Fibroblast of lung (primary cell): ENCODE data around the gene ROBO3. TPM values are rescaled to one million over a fixed set of nuclear protein-coding genes. Genes with fewer than 3 reads are reported as not detected.
A peak's percentile ranks its signal among the peaks of the same experiment; 100 is the strongest.

Source experiments
- DNase-seq, 2 donors: peaks; one replicate each; pipeline versions ENCODE4 v3.0.0 to v3.0.0-alpha.2; 2010; ENCODE audit warnings: low read depth in 2 of 2
- H2AFZ ChIP-seq: 2 replicates; pipeline ENCODE4 v1.5.1; 2012; ENCODE audit warnings: low read length, control low read depth, inconsistent platforms
- H3K27ac ChIP-seq: 2 replicates; pipeline ENCODE4 v1.5.1; 2011; ENCODE audit warnings: low read length, control low read depth; ENCODE audit not compliant: insufficient read depth
- H3K27me3 ChIP-seq: 2 replicates; pipeline ENCODE4 v1.5.1; 2011; ENCODE audit warnings: mild to moderate bottlenecking, low read length; ENCODE audit not compliant: control insufficient read depth, insufficient read depth
- H3K36me3 ChIP-seq: 2 replicates; pipeline ENCODE4 v1.5.1; 2011; ENCODE audit warnings: low read length; ENCODE audit not compliant: control insufficient read depth, insufficient read depth
- H3K4me1 ChIP-seq: 2 replicates; pipeline ENCODE4 v1.5.1; 2011; ENCODE audit warnings: low read length; ENCODE audit not compliant: control insufficient read depth, insufficient read depth; ENCODE audit errors: extremely low read depth
- H3K4me2 ChIP-seq: 2 replicates; pipeline ENCODE4 v1.5.1; 2011; ENCODE audit warnings: low read length, control low read depth; ENCODE audit not compliant: insufficient read depth; ENCODE audit errors: extremely low read depth
- H3K4me3 ChIP-seq, 4 experiments: fragments of 200-600 bp in 1 of 4; sonication (generic) in 1 of 4; replicated peaks in 1 of 4; 2 replicates each; pipeline ENCODE4 v1.5.1; 2011 to 2016; ENCODE audit warnings: low read length in 4 of 4, low read depth in 3 of 4, mild to moderate bottlenecking in 3 of 4, control low read depth in 2 of 4, inconsistent platforms in 1 of 4, mixed read lengths in 1 of 4; ENCODE audit not compliant: insufficient read depth in 1 of 4; ENCODE audit errors: control extremely low read depth in 1 of 4
- H3K79me2 ChIP-seq: 2 replicates; pipeline ENCODE4 v1.5.1; 2012; ENCODE audit warnings: mild to moderate bottlenecking, low read length, inconsistent platforms; ENCODE audit not compliant: control insufficient read depth, insufficient read depth
- H3K9ac ChIP-seq: 2 replicates; pipeline ENCODE4 v1.5.1; 2011; ENCODE audit warnings: mild to moderate bottlenecking, low read length, control low read depth; ENCODE audit not compliant: insufficient read depth
- H3K9me3 ChIP-seq: 2 replicates; pipeline ENCODE4 v1.5.1; 2012; ENCODE audit warnings: low read depth, low read length; ENCODE audit not compliant: control insufficient read depth, insufficient read depth
- H4K20me1 ChIP-seq: 2 replicates; pipeline ENCODE4 v1.5.1; 2011; ENCODE audit warnings: low read length; ENCODE audit not compliant: control insufficient read depth, insufficient read depth; ENCODE audit errors: extremely low read depth
- EZH2 ChIP-seq: IDR thresholded peaks from 2 replicates; pipeline ENCODE4 v1.5.1; 2012; ENCODE audit warnings: low read length, control low read depth, mild to moderate bottlenecking; ENCODE audit errors: missing control alignments
- polyA plus RNA-seq, 2 donors: library from polyadenylated mRNA; depleted of rRNA in 1 of 2; stranded (reverse) in 1 of 2; unstranded in 1 of 2; fragments of >200 nt; gene quantifications; 2 replicates each; pipeline ENCODE4 v1.2.1, GENCODE V29; 2011 to 2012; ENCODE audit warnings: missing spikeins in 1 of 2
- total RNA-seq: library from RNA; depleted of rRNA; stranded (reverse); fragments of >200 nt; gene quantifications from 2 replicates; pipeline ENCODE4 v1.2.1, GENCODE V29; 2014
- TF ChIP-seq, protein P1 (sequence below), 2 donors: IDR thresholded peaks in 1 of 2; conservative IDR thresholded peaks in 1 of 2; 1 replicate in 1 of 2; 2 replicates in 1 of 2; pipeline ENCODE4 v1.5.1; 2011 to 2012; ENCODE audit warnings: low read length in 2 of 2, control low read depth in 1 of 2, inconsistent platforms in 1 of 2, low read depth in 1 of 2, mild to moderate bottlenecking in 1 of 2

ROBO3 gene
- total and polyA plus RNA-seq, 2 donors (not counting 1 experiment from before 2014, with no cell fraction given): 7.2 to 25.4 TPM

DNA sequence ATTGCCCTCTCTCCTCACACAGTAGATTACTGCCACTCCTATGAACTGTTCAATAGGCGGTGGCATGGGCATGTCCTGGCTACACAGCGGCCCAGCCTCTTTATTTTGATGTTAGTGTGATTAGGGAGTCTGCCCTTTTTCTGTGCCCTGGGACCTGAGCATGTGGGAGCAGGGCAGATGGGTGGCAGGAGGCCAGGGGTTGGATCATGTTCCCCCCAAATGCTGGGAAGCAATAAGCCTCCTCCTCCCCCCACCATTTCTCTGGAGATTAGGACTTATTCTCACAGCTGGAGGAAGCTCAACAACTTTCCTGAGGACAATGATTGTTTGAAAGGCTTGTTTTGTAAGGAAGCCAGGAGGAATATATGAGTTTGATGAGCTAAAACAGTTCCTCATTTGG, 54.7 kb downstream of the ROBO3 start:
- Histone ChIP-seq H3K27me3 (no peaks in the 10 kb centered on the region), H3K4me1 (peaks cover 18% of the 10 kb centered on the region), H3K9me3 (no peaks in the 10 kb centered on the region), H3K79me2 (no peaks in the 10 kb centered on the region), H3K4me2 (no peak overlapping the region), H2AFZ (no peak overlapping the region), H3K36me3 (no peaks in the 10 kb centered on the region), H3K9ac (no peak overlapping the region), H3K27ac (no peak overlapping the region), H4K20me1 (no peaks in the 10 kb centered on the region), H3K4me3 (no peak overlapping the region)
- no peak for DNase-seq
- no peak for TF ChIP-seq EZH2

DNA sequence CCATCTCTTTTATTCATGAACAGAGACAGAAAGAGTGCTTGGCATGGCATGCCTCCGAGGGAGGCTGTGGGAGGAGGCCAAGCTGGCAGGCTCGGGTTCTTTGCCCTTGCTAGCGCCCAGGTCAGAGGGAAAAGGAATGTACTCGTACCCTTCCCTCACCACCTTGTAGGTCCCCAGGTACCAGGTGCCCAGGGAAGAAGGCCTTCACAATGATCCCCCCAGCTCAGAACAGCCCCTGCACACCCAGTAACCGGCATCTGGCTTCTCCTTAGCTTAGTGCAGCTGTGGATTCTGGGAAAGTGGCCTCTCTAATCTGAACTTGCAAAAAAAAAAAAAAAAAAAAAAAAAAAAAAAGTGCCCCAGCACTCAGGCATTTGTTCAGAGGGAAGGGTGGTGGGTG, 55.1 kb downstream of the ROBO3 start:
- no peaks in the 10 kb centered on the region for H3K79me2 ChIP-seq

DNA sequence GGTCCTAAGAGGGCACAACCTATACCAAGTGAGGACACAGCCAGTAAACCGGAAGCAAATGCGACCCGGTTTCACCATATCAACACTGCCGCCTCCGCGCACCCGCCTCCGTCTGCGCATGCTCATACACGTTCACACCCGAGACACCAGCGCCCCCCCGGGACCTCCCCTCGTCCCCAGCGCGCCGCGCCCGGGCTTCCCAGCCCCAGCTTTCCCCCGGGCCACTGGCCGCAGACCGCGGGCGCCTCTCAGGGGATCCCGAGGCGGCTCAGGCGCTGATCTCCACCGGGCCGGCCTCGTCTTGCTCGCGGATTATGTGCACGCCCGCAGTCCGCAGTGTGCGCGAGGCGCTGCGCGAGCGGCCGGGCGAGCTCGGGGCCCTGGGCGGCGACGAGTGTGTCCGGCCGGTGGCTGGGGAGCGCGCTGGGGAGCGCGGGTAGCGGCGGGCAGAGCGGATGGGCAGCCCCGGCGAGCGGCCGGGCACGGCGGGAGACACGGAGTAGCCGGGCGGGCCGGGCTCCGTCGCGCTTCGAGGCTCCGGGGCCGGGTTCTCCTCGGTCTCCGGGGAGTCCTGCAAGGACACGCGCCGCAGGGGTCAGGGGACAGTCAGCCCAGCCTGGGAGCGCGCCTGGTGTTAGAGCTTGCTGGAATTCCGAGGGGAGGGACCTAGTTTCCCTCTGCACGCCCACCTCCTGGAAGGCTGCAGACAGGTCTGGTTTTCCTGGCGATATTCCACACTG, 55.8 kb downstream of the ROBO3 start:
- Histone ChIP-seq H3K9ac (peak overlapping the region; percentile 45), H3K4me2 (no peak overlapping the region), H3K36me3 (no peaks in the 10 kb centered on the region), H4K20me1 (no peaks in the 10 kb centered on the region), H3K4me1 (peaks cover 14% of the 10 kb centered on the region), H3K27me3 (no peaks in the 10 kb centered on the region), H3K4me3 (peak overlapping the region in 3 of 4 experiments; percentile 8 to 36 (median 9)), H3K79me2 (no peaks in the 10 kb centered on the region), H2AFZ (peak overlapping the region; percentile 52), H3K9me3 (no peaks in the 10 kb centered on the region), H3K27ac (no peak overlapping the region)
- DNase-seq: peak; percentile 55 to 74
- TF ChIP-seq EZH2: no peak

More for the DNA sequence above, 55.1 kb downstream of the ROBO3 start:
- no peak for DNase-seq
- Histone ChIP-seq H3K9me3 (no peaks in the 10 kb centered on the region), H3K36me3 (no peaks in the 10 kb centered on the region), H4K20me1 (no peaks in the 10 kb centered on the region), H3K9ac (no peak overlapping the region), H3K4me3 (no peak overlapping the region), H3K27ac (no peak overlapping the region), H3K4me2 (no peak overlapping the region), H2AFZ (no peak overlapping the region), H3K4me1 (peaks cover 18% of the 10 kb centered on the region), H3K27me3 (no peaks in the 10 kb centered on the region)
- TF ChIP-seq EZH2: no peak
- TF ChIP-seq, protein P1, sequence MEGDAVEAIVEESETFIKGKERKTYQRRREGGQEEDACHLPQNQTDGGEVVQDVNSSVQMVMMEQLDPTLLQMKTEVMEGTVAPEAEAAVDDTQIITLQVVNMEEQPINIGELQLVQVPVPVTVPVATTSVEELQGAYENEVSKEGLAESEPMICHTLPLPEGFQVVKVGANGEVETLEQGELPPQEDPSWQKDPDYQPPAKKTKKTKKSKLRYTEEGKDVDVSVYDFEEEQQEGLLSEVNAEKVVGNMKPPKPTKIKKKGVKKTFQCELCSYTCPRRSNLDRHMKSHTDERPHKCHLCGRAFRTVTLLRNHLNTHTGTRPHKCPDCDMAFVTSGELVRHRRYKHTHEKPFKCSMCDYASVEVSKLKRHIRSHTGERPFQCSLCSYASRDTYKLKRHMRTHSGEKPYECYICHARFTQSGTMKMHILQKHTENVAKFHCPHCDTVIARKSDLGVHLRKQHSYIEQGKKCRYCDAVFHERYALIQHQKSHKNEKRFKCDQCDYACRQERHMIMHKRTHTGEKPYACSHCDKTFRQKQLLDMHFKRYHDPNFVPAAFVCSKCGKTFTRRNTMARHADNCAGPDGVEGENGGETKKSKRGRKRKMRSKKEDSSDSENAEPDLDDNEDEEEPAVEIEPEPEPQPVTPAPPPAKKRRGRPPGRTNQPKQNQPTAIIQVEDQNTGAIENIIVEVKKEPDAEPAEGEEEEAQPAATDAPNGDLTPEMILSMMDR (conservative IDR thresholded peaks at IDR 0.05 in 1 of 2, IDR thresholded peaks at IDR 0.05 in 1 of 2; ENCODE audit: low read depth in 1 of 2, low read length in 2 of 2): no peak

DNA sequence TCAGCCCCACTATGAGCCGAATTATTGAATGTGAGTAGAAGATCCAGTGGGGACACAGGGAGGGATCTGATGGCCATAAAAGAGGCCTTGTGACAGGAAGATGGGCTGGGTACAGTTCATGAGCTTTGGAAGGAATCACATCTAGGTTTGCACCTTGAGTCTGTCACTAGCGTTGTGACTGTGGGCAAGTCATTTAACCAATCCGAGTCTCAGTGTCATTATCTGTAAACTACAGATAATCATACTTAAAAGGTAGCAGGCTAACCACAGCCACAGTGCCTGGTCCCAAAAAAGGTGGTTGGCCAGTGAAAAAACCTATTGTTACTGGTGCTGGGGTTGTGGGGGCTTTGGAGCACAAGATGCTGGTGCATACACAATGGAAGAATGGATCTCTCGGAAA, 57.6 kb downstream of the ROBO3 start:
- peaks cover 4% of the 10 kb centered on the region for H3K4me1 ChIP-seq

More for the DNA sequence above, 57.6 kb downstream of the ROBO3 start:
- Histone ChIP-seq H3K27ac (no peak overlapping the region), H4K20me1 (no peaks in the 10 kb centered on the region), H3K4me2 (no peak overlapping the region), H3K9ac (no peak overlapping the region), H3K4me3 (no peak overlapping the region), H3K79me2 (no peaks in the 10 kb centered on the region), H3K27me3 (no peaks in the 10 kb centered on the region), H2AFZ (no peak overlapping the region), H3K36me3 (no peaks in the 10 kb centered on the region), H3K9me3 (no peaks in the 10 kb centered on the region)
- no peak for TF ChIP-seq EZH2
- TF ChIP-seq, protein P1 (conservative IDR thresholded peaks at IDR 0.05 in 1 of 2, IDR thresholded peaks at IDR 0.05 in 1 of 2; ENCODE audit: low read depth in 1 of 2, low read length in 2 of 2): no peak
- DNase-seq: no peak
